ENCODE data around the gene EYS. TPM values are rescaled to one million over a fixed set of nuclear protein-coding genes. Genes with fewer than 3 reads are reported as not detected.

Gene EYS
- total and polyA plus RNA-seq, 2 of the 13 experiments (the other 11 are each of a cell fraction or from before 2014, with no cell fraction given) = 0.04 to 0.07 TPM

- no peak overlapping the region for H2AFZ ChIP-seq (ENCODE audit: low read length)
- no peaks in the 10 kb centered on the region for H3K79me2 ChIP-seq (ENCODE audit: insufficient read depth, low read length)
- TF ChIP-seq SMC3 (IDR thresholded peaks at IDR 0.05; ENCODE audit: low read length) (no peak), ZGPAT (CRISPR knock-in tag; IDR thresholded peaks at IDR 0.05) (no peak), ZBTB14 (CRISPR knock-in tag; IDR thresholded peaks at IDR 0.05) (no peak), FOXJ3 (CRISPR knock-in tag; IDR thresholded peaks at IDR 0.05; ENCODE audit: borderline replicate concordance) (no peak), FOSL2 (CRISPR knock-in tag; IDR thresholded peaks at IDR 0.05) (no peak), ZNF296 (CRISPR knock-in tag; conservative IDR thresholded peaks at IDR 0.05) (no peak), HOXA7 (CRISPR knock-in tag; IDR thresholded peaks at IDR 0.05) (no peak), CHD4 (IDR thresholded peaks at IDR 0.05; ENCODE audit: borderline replicate concordance, low read length) (no peak), KMT2A (CRISPR knock-in tag; IDR thresholded peaks at IDR 0.05) (no peak), KAT2B (IDR thresholded peaks at IDR 0.05; ENCODE audit: borderline replicate concordance, low read depth, low read length) (no peak), PHF5A (CRISPR knock-in tag; IDR thresholded peaks at IDR 0.05; ENCODE audit: low read depth, unreplicated experiment) (no peak), HNRNPUL1 (IDR thresholded peaks at IDR 0.05; ENCODE audit: low read depth, low read length) (no peak), JUND (CRISPR knock-in tag; IDR thresholded peaks at IDR 0.05) (no peak), STAT5B (CRISPR knock-in tag; IDR thresholded peaks at IDR 0.05) (no peak), CBFB (CRISPR knock-in tag; IDR thresholded peaks at IDR 0.05) (no peak), ZNF790 (CRISPR knock-in tag; IDR thresholded peaks at IDR 0.05; ENCODE audit: borderline replicate concordance) (no peak)
- TF ChIP-seq, protein P1, sequence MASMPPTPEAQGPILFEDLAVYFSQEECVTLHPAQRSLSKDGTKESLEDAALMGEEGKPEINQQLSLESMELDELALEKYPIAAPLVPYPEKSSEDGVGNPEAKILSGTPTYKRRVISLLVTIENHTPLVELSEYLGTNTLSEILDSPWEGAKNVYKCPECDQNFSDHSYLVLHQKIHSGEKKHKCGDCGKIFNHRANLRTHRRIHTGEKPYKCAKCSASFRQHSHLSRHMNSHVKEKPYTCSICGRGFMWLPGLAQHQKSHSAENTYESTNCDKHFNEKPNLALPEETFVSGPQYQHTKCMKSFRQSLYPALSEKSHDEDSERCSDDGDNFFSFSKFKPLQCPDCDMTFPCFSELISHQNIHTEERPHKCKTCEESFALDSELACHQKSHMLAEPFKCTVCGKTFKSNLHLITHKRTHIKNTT (CRISPR knock-in tag; IDR thresholded peaks at IDR 0.05) = no peak
- TF ChIP-seq, protein P2, sequence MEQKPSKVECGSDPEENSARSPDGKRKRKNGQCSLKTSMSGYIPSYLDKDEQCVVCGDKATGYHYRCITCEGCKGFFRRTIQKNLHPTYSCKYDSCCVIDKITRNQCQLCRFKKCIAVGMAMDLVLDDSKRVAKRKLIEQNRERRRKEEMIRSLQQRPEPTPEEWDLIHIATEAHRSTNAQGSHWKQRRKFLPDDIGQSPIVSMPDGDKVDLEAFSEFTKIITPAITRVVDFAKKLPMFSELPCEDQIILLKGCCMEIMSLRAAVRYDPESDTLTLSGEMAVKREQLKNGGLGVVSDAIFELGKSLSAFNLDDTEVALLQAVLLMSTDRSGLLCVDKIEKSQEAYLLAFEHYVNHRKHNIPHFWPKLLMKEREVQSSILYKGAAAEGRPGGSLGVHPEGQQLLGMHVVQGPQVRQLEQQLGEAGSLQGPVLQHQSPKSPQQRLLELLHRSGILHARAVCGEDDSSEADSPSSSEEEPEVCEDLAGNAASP (CRISPR knock-in tag; IDR thresholded peaks at IDR 0.05; ENCODE audit: borderline replicate concordance) = no peak
- H3K4me1 ChIP-seq (ENCODE audit: insufficient read depth, low read length) = no peaks in the 10 kb centered on the region
- intact Hi-C loops (cut with micrococcal nuclease; ENCODE audit: unreplicated experiment) (no loop called here), in situ Hi-C loops (cut with HindIII; ENCODE audit: extremely low pct_ligation_motif_present, low pct_unique_long_range_greater_than_20kb) (no loop called here)
- no peak overlapping the region for H3K4me2 ChIP-seq (ENCODE audit: low read depth, low read length)
- FAIRE-seq = no peak
- H3K9me3 ChIP-seq (ENCODE audit: low read length) = no peaks in the 10 kb centered on the region
- BruUV-seq (replicated peaks) = no TSS peak
- no peaks in the 10 kb centered on the region for H4K20me1 ChIP-seq (ENCODE audit: insufficient read depth, low read length)
- H3K9ac ChIP-seq (ENCODE audit: insufficient read depth, low read depth, low read length) = no peak overlapping the region
- no peaks in the 10 kb centered on the region for H3K36me3 ChIP-seq (replicated peaks in 1 of 2; ENCODE audit: control insufficient read depth in 1 of 2, insufficient read depth in 2 of 2, low read length in 2 of 2)
- no peak for DNase-seq (ENCODE audit: low spot score)
- no peak overlapping the region for H3K27ac ChIP-seq (ENCODE audit: extremely low read length, insufficient read depth, low read length)
- H3K27me3 ChIP-seq (ENCODE audit: control insufficient read depth in 1 of 2, insufficient read depth in 2 of 2, low read length in 2 of 2) = no peaks in the 10 kb centered on the region
- ATAC-seq = no peak
- no peak overlapping the region for H3K4me3 ChIP-seq (replicated peaks in 1 of 3; ENCODE audit: insufficient read depth in 1 of 3, low read depth in 2 of 3, low read length in 3 of 3)
- ChIA-PET POLR2A (no interaction called here), CTCF (ENCODE audit: low intra/inter-chr PET ratio, low total read pairs) (no interaction called here)
These were observed 1184.2 kb downstream of the EYS start for GRCh38 chr6:64522859-64523258.

All from HepG2 (cell line).